B cell (primary cell): Measurements from ENCODE around the gene PAQR7. TPM values are rescaled to one million over a fixed set of nuclear protein-coding genes. Genes with fewer than 3 reads are reported as not detected.
A peak's percentile ranks its signal among the peaks of the same experiment; 100 is the strongest.

ENCODE experiments used
- ATAC-seq: fragments of 200-7000 bp; cut with Tn5 transposase; one replicate; pipeline ENCODE4 v1.10.0; 2021; ENCODE audit warnings: low read depth, mild to moderate bottlenecking, moderate number of reproducible peaks, moderate library complexity
- CTCF ChIA-PET: fragments of 350-600 bp; sonication (Branson Sonifier 250); formaldehyde crosslinking; loops from one replicate; lab custom pipeline; 2021; ENCODE audit warnings: antibody characterized with exemption, inconsistent platforms; lab: Charles Lee
- POLR2A ChIA-PET: fragments of 350-600 bp; sonication (Branson Sonifier 250); formaldehyde crosslinking; loops from one replicate; lab custom pipeline; 2021; ENCODE audit warnings: antibody characterized with exemption; lab: Charles Lee
- DNase-seq: peaks from one replicate; pipeline ENCODE4 v3.0.0; 2013
- H2AFZ ChIP-seq: 2 replicates; pipeline ENCODE4 v1.6.1; 2012; ENCODE audit warnings: mild to moderate bottlenecking, low read depth, low read length; ENCODE audit not compliant: insufficient read depth, poor library complexity, severe bottlenecking
- H3K27ac ChIP-seq, 2 donors: 1 replicate in 1 of 2; 2 replicates in 1 of 2; pipeline ENCODE4 v1.5.1; 2012 to 2013; ENCODE audit warnings: low read length in 2 of 2, mild to moderate bottlenecking in 2 of 2, moderate library complexity in 1 of 2
- H3K27me3 ChIP-seq, 4 experiments: fragments of 200-600 bp in 1 of 4; sonication (generic) in 1 of 4; replicated peaks in 1 of 4; 1 replicate in 2 of 4; 2 replicates in 2 of 4; pipeline versions ENCODE4 v1.6.1 to v1.7.0; 2013 to 2016; ENCODE audit warnings: low read length in 3 of 4, mild to moderate bottlenecking in 2 of 4, mixed read lengths in 1 of 4, moderate library complexity in 1 of 4; ENCODE audit not compliant: insufficient read depth in 4 of 4, control insufficient read depth in 3 of 4; ENCODE audit errors: control extremely low read depth in 1 of 4
- H3K36me3 ChIP-seq, 2 experiments: replicated peaks in 1 of 2; 1 replicate in 1 of 2; 2 replicates in 1 of 2; pipeline versions ENCODE4 v1.6.1 to v1.7.1; 2013; ENCODE audit warnings: low read length in 1 of 2; ENCODE audit not compliant: insufficient read depth in 2 of 2, control insufficient read depth in 1 of 2; ENCODE audit errors: control extremely low read depth in 1 of 2, extremely low read depth in 1 of 2
- H3K4me1 ChIP-seq, 2 donors: fragments of 200-600 bp in 1 of 2; sonication (generic) in 1 of 2; 1 replicate in 1 of 2; 2 replicates in 1 of 2; pipeline versions ENCODE4 v1.5.1 to v1.6.1; 2013 to 2017; ENCODE audit warnings: low read length in 2 of 2; ENCODE audit not compliant: control insufficient read depth in 2 of 2, insufficient read depth in 2 of 2
- H3K4me2 ChIP-seq: replicated peaks from 2 replicates; pipeline ENCODE3; 2012; ENCODE audit warnings: mild to moderate bottlenecking, low read depth, low read length; ENCODE audit not compliant: poor library complexity, severe bottlenecking
- H3K4me3 ChIP-seq, 5 experiments: fragments of 200-600 bp in 1 of 5; sonication (generic) in 1 of 5; 1 replicate in 3 of 5; 2 replicates in 2 of 5; pipeline versions ENCODE4 v1.5.1 to v1.7.0; 2011 to 2016; ENCODE audit warnings: low read length in 4 of 5, mild to moderate bottlenecking in 4 of 5, low read depth in 2 of 5, control low read depth in 1 of 5, moderate library complexity in 1 of 5; ENCODE audit not compliant: insufficient read depth in 1 of 5; ENCODE audit errors: control extremely low read depth in 1 of 5, extremely low read depth in 1 of 5
- H3K79me2 ChIP-seq: fragments of 200-600 bp; sonication (generic); one replicate; pipeline ENCODE4 v1.6.0; 2016; ENCODE audit warnings: low read length; ENCODE audit not compliant: control insufficient read depth, insufficient read depth
- H3K9ac ChIP-seq: fragments of 200-600 bp; sonication (generic); 2 replicates; pipeline ENCODE4 v1.6.1; 2017; ENCODE audit warnings: mild to moderate bottlenecking, low read length, moderate library complexity
- H3K9me3 ChIP-seq, 3 donors: one replicate each; pipeline versions ENCODE4 v1.6.1 to v1.7.1; 2013; ENCODE audit warnings: low read length in 2 of 3; ENCODE audit not compliant: control insufficient read depth in 2 of 3, insufficient read depth in 1 of 3; ENCODE audit errors: control extremely low read depth in 1 of 3
- H4K20me1 ChIP-seq: 2 replicates; pipeline ENCODE4 v1.6.0; 2012; ENCODE audit warnings: mild to moderate bottlenecking, low read length; ENCODE audit not compliant: insufficient read depth, control insufficient read depth, poor library complexity, severe bottlenecking
- H3K27ac Mint-ChIP-seq: one replicate; pipeline ENCODE4 v1.8.0; 2021; ENCODE audit warnings: mixed read lengths
- H3K27me3 Mint-ChIP-seq: one replicate; pipeline ENCODE4 v1.8.0; 2021; ENCODE audit warnings: mixed read lengths
- H3K4me1 Mint-ChIP-seq: one replicate; pipeline ENCODE4 v1.8.0; 2021; ENCODE audit warnings: mixed read lengths
- H3K4me3 Mint-ChIP-seq: one replicate; pipeline ENCODE4 v1.8.0; 2021; ENCODE audit warnings: mixed read lengths
- H3K9me3 Mint-ChIP-seq: one replicate; pipeline ENCODE4 v1.8.0; 2022; ENCODE audit warnings: mixed read lengths; ENCODE audit not compliant: insufficient read depth
- EZH2 ChIP-seq: IDR thresholded peaks from 2 replicates; pipeline ENCODE4 v1.6.1; 2012; ENCODE audit warnings: borderline replicate concordance, low read depth, mild to moderate bottlenecking, moderate library complexity, low read length; ENCODE audit not compliant: insufficient read depth, poor library complexity, severe bottlenecking
- WGBS: methylation state at CpG from one replicate; pipeline ENCODE4 v1.1.5; 2013; ENCODE audit warnings: missing lambda C conversion rate; ENCODE audit not compliant: insufficient coverage; 5-methylcytosine and 5-hydroxymethylcytosine counted together
- intact Hi-C: fragments of 100-400 bp; cut with micrococcal nuclease; formaldehyde crosslinking; loops from one replicate; pipeline ENCODE4 v1.10.0; 2022
- polyA plus RNA-seq: library from polyadenylated mRNA; depleted of rRNA; stranded (reverse); fragments of >200 nt; gene quantifications from 2 replicates; pipeline ENCODE4 v1.2.3, GENCODE V29; 2012
- total RNA-seq, 2 donors: library from RNA; stranded (reverse); fragments of 120-200 nt in 1 of 2; gene quantifications; 1 replicate in 1 of 2; 2 replicates in 1 of 2; pipeline versions ENCODE4 v1.2.3 to v1.2.4, GENCODE V29; 2013 to 2022
- TF ChIP-seq, protein P1 (sequence below): fragments of 200-600 bp; IDR thresholded peaks from one replicate; pipeline ENCODE4 v1.8.0; 2022; ENCODE audit warnings: antibody characterized with exemption, mild to moderate bottlenecking

PAQR7 gene
- total and polyA plus RNA-seq, 2 donors (not counting 1 experiment from before 2014, with no cell fraction given) = 4.2 to 5.5 TPM

DNA sequence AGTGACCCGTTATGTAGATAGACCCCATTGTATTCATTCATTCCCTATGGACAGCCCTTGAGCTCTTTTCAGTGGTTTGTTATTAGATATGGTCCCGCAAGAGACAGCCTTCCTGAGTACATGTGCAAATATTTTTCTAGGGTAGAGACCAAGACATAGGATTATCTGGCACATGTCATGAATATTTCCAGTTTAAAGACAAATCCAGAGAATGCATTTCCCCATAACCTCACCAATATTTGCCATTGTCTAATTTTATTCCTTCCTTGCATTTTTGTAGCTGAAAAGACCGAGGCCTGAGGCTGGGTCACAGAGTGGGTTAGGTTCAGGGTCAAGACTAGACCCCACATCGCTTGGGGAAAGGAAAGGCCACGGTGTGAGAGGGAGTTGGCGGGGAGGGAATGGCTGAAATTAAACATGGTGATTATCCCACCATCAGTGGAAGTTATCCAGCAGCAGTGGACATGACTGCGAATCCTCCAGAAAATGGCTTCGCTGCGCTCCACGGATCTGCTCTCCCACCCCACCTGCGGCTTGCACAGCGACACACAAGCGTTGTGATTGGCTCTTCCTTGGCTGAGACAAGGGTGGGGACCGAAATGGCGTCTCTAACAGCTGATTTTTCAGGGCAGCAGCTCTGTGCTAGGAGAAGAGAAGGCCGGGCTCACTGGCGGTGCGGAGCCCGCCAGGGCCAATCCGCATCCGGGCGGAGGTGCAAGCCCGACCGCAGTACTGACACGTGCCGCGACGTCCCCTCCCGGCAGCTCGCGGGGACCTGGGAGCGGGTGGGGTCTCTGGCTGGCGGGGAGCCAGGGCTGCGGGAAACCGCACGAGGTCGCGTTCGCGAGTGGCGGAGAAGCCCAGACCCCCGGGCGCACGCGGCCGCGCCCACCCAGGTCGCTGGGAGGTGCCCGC, 46.8 kb upstream of the PAQR7 start:
- Histone ChIP-seq H4K20me1 (no peaks in the 10 kb centered on the region), H3K9ac (peak overlapping the region; percentile 70), H3K9me3 (peaks cover 0 to 6% (median 0%) of the 10 kb centered on the region in 3 donors), H3K27me3 (peaks cover 0 to 24% (median 19%) of the 10 kb centered on the region in 4 experiments), H3K27ac (no peak overlapping the region), H3K4me3 (peak overlapping the region; percentile 35 to 59 (median 52)), H3K36me3 (no peaks in the 10 kb centered on the region), H3K79me2 (no peaks in the 10 kb centered on the region), H3K4me1 (peaks cover 15 to 20% of the 10 kb centered on the region in 2 donors), H3K4me2 (peak overlapping the region; percentile 95), H2AFZ (peak overlapping the region; percentile 78)
- peak; percentile 43 for ATAC-seq
- intact Hi-C loops = no loop called here
- no peak overlapping the region for H3K27ac Mint-ChIP-seq
- TF ChIP-seq, protein P1, sequence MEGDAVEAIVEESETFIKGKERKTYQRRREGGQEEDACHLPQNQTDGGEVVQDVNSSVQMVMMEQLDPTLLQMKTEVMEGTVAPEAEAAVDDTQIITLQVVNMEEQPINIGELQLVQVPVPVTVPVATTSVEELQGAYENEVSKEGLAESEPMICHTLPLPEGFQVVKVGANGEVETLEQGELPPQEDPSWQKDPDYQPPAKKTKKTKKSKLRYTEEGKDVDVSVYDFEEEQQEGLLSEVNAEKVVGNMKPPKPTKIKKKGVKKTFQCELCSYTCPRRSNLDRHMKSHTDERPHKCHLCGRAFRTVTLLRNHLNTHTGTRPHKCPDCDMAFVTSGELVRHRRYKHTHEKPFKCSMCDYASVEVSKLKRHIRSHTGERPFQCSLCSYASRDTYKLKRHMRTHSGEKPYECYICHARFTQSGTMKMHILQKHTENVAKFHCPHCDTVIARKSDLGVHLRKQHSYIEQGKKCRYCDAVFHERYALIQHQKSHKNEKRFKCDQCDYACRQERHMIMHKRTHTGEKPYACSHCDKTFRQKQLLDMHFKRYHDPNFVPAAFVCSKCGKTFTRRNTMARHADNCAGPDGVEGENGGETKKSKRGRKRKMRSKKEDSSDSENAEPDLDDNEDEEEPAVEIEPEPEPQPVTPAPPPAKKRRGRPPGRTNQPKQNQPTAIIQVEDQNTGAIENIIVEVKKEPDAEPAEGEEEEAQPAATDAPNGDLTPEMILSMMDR = no peak
- no peak for TF ChIP-seq EZH2
- WGBS = 11% methylated on average over 47 of the region's 49 CpGs
- H3K4me3 Mint-ChIP-seq = peak overlapping the region; percentile 80
- H3K9me3 Mint-ChIP-seq = no peaks in the 10 kb centered on the region
- ChIA-PET CTCF (interaction anchor here (1.0 kb wide), 1 partner anchor 11 kb away, joined by 3 read pairs; no protein-coding TSS in a partner anchor), POLR2A (no interaction called here)
- peak; percentile 40 for DNase-seq
- H3K4me1 Mint-ChIP-seq = peaks cover 15% of the 10 kb centered on the region
- peaks cover 40% of the 10 kb centered on the region for H3K27me3 Mint-ChIP-seq

DNA sequence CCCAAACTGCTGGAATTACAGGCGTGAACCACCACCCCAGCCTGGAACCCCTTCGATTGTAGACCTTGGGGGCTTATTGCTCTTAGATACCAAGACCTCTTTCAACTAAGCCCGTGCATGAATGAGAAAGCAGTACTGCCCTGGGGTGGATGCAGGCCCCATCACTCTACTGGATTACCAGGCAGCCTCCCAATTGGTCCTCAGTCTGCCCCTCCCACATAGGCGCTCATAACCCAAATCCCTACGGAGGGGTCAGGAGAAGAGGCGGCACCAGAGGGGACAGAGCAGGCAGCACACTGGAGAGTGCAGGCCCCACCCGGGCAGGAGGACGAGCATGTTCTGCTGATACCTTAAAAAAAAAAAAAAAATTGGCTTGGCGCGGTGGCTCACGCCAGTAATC, 43.1 kb upstream of the PAQR7 start:
- TF ChIP-seq, protein P1 = no peak
- TF ChIP-seq EZH2 = no peak
- Histone ChIP-seq H4K20me1 (no peaks in the 10 kb centered on the region), H3K79me2 (no peaks in the 10 kb centered on the region), H3K4me2 (no peak overlapping the region), H3K36me3 (no peaks in the 10 kb centered on the region), H3K27ac (no peak overlapping the region), H3K9ac (no peak overlapping the region), H3K4me3 (no peak overlapping the region), H2AFZ (no peak overlapping the region), H3K4me1 (peaks cover 17 to 19% of the 10 kb centered on the region in 2 donors), H3K27me3 (peaks cover 0 to 21% (median 15%) of the 10 kb centered on the region in 4 experiments), H3K9me3 (peaks cover 0 to 6% (median 0%) of the 10 kb centered on the region in 3 donors)
- H3K4me1 Mint-ChIP-seq = peaks cover 15% of the 10 kb centered on the region
- peaks cover 20% of the 10 kb centered on the region for H3K27me3 Mint-ChIP-seq
- 97% methylated on average over 10 of the region's 11 CpGs for WGBS
- DNase-seq (no peak), ATAC-seq (no peak)
- H3K9me3 Mint-ChIP-seq = no peaks in the 10 kb centered on the region
- POLR2A ChIA-PET = no interaction called here
- H3K4me3 Mint-ChIP-seq = no peak overlapping the region
- CTCF ChIA-PET = interaction anchor here (0.7 to 1.1 kb wide), 2 partner anchors 11 to 24 kb away, joined by 3 read pairs; no protein-coding TSS in a partner anchor
- no peak overlapping the region for H3K27ac Mint-ChIP-seq
- intact Hi-C loops = no loop called here
